Peyer's patch (tissue), 4 donors: Measurements from ENCODE around the gene RCN1.

Experiments
- POLR2A ChIP-seq, 2 donors: fragments of 450-650 bp; IDR thresholded peaks; one replicate each; pipeline ENCODE4 v1.5.1; 2017; ENCODE audit warnings: antibody characterized with exemption in 2 of 2, mild to moderate bottlenecking in 2 of 2, moderate library complexity in 2 of 2
- TF ChIP-seq, protein P1 (sequence below), 6 experiments: fragments of 450-650 bp in 4 of 6; fragments of 200-600 bp in 2 of 6; sonication (generic) in 1 of 6; IDR thresholded peaks; one replicate each; pipeline ENCODE4 v1.5.1; 2017 to 2019; ENCODE audit warnings: antibody characterized with exemption in 6 of 6, mild to moderate bottlenecking in 3 of 6, moderate library complexity in 1 of 6

DNA sequence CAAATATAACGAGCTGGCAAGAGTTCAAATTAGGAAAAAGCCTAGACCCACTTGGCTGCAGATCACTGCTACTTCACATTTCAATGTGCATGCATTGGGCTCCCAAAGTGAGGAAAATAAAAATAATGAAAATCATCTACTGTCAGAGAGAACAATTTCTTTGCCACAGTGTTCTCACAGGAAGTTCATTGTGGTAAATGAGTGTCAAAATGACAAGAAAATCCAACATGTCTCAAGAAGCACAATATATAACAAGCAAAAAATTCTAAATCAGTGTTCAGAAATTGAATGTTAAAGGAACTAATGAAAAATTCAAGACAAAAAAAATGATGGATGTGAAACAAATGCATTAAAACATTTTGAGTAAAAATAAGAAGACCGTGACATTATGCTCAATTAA lies 31.3 kb downstream of the RCN1 start:
- TF ChIP-seq, protein P1, sequence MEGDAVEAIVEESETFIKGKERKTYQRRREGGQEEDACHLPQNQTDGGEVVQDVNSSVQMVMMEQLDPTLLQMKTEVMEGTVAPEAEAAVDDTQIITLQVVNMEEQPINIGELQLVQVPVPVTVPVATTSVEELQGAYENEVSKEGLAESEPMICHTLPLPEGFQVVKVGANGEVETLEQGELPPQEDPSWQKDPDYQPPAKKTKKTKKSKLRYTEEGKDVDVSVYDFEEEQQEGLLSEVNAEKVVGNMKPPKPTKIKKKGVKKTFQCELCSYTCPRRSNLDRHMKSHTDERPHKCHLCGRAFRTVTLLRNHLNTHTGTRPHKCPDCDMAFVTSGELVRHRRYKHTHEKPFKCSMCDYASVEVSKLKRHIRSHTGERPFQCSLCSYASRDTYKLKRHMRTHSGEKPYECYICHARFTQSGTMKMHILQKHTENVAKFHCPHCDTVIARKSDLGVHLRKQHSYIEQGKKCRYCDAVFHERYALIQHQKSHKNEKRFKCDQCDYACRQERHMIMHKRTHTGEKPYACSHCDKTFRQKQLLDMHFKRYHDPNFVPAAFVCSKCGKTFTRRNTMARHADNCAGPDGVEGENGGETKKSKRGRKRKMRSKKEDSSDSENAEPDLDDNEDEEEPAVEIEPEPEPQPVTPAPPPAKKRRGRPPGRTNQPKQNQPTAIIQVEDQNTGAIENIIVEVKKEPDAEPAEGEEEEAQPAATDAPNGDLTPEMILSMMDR (IDR thresholded peaks at IDR 0.05): no peak
- TF ChIP-seq POLR2A (IDR thresholded peaks at IDR 0.05): no peak
